Osteoblast (primary cell): Measurements from ENCODE around the gene CTBP2. TPM values are rescaled to one million over a fixed set of nuclear protein-coding genes. Genes with fewer than 3 reads are reported as not detected.

Experiments
- DNase-seq: peaks from one replicate; pipeline ENCODE4 v3.0.0; 2011; ENCODE audit warnings: low spot score, mixed read lengths; ENCODE audit not compliant: insufficient read length; ENCODE audit errors: missing footprints
- H2AFZ ChIP-seq: 2 replicates; pipeline ENCODE4 v1.6.0; 2011; ENCODE audit warnings: mild to moderate bottlenecking, low read length
- H3K27ac ChIP-seq: 2 replicates; pipeline ENCODE4 v1.5.1; 2011; ENCODE audit warnings: mild to moderate bottlenecking, low read depth, low read length, moderate library complexity
- H3K27me3 ChIP-seq: 2 replicates; pipeline ENCODE4 v1.6.0; 2012; ENCODE audit warnings: mild to moderate bottlenecking, control low read depth, inconsistent platforms, low read length, moderate library complexity; ENCODE audit not compliant: insufficient read depth
- H3K36me3 ChIP-seq: 2 replicates; pipeline ENCODE4 v1.5.1; 2011; ENCODE audit warnings: mild to moderate bottlenecking, low read length, control low read depth, moderate library complexity; ENCODE audit not compliant: insufficient read depth
- H3K4me1 ChIP-seq: 2 replicates; pipeline ENCODE4 v1.5.1; 2011; ENCODE audit warnings: mild to moderate bottlenecking, low read length, control low read depth, moderate library complexity; ENCODE audit not compliant: insufficient read depth
- H3K4me2 ChIP-seq: 2 replicates; pipeline ENCODE4 v1.6.0; 2011; ENCODE audit warnings: mild to moderate bottlenecking, low read length; ENCODE audit not compliant: insufficient read depth
- H3K4me3 ChIP-seq: fragments of 200-600 bp; sonication (generic); 3 replicates; pipeline ENCODE4 v1.5.1; 2012; ENCODE audit warnings: mild to moderate bottlenecking, low read length, inconsistent platforms; ENCODE audit not compliant: insufficient read depth
- H3K79me2 ChIP-seq: 2 replicates; pipeline ENCODE4 v1.6.0; 2012; ENCODE audit warnings: mild to moderate bottlenecking, low read length, control low read depth, inconsistent platforms; ENCODE audit not compliant: insufficient read depth
- H3K9me3 ChIP-seq: 2 replicates; pipeline ENCODE4 v1.5.1; 2011; ENCODE audit warnings: low read depth, low read length, control low read depth
- H4K20me1 ChIP-seq: 2 replicates; pipeline ENCODE4 v1.6.0; 2012; ENCODE audit warnings: mild to moderate bottlenecking, low read length, control low read depth; ENCODE audit not compliant: insufficient read depth
- total RNA-seq: library from RNA; depleted of rRNA; stranded (reverse); fragments of >200 nt; gene quantifications from 2 replicates; pipeline ENCODE4 v1.2.3, GENCODE V29; 2012
- TF ChIP-seq, protein P1 (sequence below): IDR thresholded peaks from 2 replicates; pipeline ENCODE4 v1.5.1; 2011; ENCODE audit warnings: mild to moderate bottlenecking, low read depth, low read length, moderate library complexity; ENCODE audit errors: extremely low read depth

Gene CTBP2
- total RNA-seq, 1 donor: 65.9 TPM

DNA sequence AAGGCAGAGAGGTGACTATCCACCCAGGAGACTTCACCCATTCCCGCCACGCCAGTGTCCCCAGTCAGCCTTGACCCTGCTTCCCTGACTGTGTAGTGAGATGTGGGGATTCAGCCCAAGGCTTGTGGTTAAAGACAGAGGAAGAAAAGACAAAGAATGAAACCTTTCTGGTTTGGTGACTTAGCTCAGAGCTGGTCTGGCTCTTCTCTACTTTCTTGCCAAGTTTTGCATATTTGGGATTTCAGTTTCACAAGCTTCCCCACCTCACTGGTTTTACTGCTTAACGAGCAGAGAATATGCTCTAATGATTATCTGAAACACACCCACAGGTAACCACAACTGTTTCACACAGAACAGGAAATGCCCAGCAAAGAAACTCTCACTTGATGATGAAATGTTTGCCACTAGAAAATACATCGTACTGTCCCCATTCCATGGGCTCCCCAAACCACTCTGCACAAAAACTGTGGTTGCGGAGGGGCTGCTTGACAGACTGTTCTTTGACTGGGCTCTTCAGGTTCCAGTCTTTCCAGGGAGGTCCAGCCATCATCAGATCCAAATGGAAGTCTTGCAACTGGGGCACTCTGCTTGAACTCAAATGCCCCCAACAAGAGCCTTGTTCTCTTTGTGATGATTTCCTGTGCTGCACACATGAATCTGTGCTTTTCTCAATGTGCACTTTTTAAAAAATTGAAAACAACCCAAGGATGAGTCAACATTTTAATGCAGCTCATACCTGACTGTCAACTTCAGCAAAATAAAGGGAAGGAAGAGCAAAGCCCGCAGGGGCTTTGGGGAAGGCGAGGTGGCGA lies 95.5 kb downstream of the CTBP2 start:
- TF ChIP-seq, protein P1, sequence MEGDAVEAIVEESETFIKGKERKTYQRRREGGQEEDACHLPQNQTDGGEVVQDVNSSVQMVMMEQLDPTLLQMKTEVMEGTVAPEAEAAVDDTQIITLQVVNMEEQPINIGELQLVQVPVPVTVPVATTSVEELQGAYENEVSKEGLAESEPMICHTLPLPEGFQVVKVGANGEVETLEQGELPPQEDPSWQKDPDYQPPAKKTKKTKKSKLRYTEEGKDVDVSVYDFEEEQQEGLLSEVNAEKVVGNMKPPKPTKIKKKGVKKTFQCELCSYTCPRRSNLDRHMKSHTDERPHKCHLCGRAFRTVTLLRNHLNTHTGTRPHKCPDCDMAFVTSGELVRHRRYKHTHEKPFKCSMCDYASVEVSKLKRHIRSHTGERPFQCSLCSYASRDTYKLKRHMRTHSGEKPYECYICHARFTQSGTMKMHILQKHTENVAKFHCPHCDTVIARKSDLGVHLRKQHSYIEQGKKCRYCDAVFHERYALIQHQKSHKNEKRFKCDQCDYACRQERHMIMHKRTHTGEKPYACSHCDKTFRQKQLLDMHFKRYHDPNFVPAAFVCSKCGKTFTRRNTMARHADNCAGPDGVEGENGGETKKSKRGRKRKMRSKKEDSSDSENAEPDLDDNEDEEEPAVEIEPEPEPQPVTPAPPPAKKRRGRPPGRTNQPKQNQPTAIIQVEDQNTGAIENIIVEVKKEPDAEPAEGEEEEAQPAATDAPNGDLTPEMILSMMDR: no peak
- peak overlapping the region; percentile 67 for H3K27ac ChIP-seq
- H3K4me3 ChIP-seq: peak overlapping the region; percentile 14
- H3K27me3 ChIP-seq: no peaks in the 10 kb centered on the region
- peaks cover 39% of the 10 kb centered on the region for H3K4me1 ChIP-seq
- H2AFZ ChIP-seq: no peak overlapping the region
- H3K79me2 ChIP-seq: peaks cover 77% of the 10 kb centered on the region
- no peaks in the 10 kb centered on the region for H3K9me3 ChIP-seq
- H3K36me3 ChIP-seq: peaks cover 6% of the 10 kb centered on the region
- peak overlapping the region; percentile 64 for H3K4me2 ChIP-seq
- peaks cover 41% of the 10 kb centered on the region for H4K20me1 ChIP-seq
- DNase-seq: peak; percentile 88

DNA sequence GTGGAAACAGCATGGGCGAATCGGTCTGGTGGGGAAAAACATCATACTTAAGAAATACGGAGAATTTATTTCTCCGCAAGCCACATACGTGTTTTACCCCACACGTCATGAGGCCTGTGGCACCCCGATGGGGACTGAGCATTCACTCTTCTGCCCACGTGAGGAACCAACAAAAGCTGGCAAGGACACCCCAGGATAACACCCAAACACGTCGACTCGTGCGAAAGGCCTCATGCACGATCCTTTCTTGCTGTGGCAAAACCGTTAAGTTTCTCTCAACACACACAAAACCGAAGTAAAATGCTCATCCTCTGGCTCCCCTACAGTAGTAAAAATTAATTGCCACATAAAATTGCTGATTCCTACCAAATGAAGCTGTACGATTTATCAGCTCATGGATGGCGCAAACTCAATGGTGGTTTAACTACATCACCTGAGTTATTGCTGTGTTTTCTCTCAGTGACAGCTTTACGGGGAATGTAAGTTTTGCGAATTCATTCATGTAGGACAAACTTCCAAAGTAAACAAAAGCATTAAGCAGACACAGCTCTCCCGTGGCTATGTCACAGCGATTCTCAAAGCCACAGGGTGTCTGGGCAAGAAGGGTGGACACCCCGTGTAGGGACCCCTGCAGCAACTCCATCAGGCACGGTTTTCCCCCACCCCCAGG lies 97.0 kb downstream of the CTBP2 start:
- peak overlapping the region; percentile 67 for H3K27ac ChIP-seq
- no peak overlapping the region for H3K4me2 ChIP-seq
- H3K9me3 ChIP-seq: no peaks in the 10 kb centered on the region
- peaks cover 42% of the 10 kb centered on the region for H4K20me1 ChIP-seq
- no peak overlapping the region for H2AFZ ChIP-seq
- no peaks in the 10 kb centered on the region for H3K27me3 ChIP-seq
- H3K79me2 ChIP-seq: peaks cover 77% of the 10 kb centered on the region
- H3K36me3 ChIP-seq: no peaks in the 10 kb centered on the region
- peaks cover 45% of the 10 kb centered on the region for H3K4me1 ChIP-seq
- TF ChIP-seq, protein P1: no peak
- no peak for DNase-seq
- H3K4me3 ChIP-seq: no peak overlapping the region

DNA sequence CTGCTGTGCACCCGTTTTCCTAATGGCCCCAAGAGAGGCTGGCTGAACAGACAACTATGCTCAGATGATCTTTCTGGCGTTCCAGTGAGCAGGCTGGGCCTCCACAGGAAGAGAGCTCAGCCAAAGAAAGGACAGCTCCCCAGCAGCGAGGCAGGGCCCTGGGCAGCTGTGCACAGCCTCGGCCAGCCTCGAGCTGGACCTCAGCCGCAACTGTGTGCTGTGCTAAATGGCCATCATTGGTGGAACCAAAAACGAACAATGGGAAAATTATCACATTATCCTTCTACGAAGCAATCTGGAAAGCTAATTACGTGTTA lies 97.5 kb downstream of the CTBP2 start:
- Histone ChIP-seq H3K36me3 (no peaks in the 10 kb centered on the region), H3K4me1 (peaks cover 46% of the 10 kb centered on the region), H3K4me2 (no peak overlapping the region)

More for the DNA sequence above, 97.5 kb downstream of the CTBP2 start:
- no peak overlapping the region for H2AFZ ChIP-seq
- H3K9me3 ChIP-seq: no peaks in the 10 kb centered on the region
- H4K20me1 ChIP-seq: peaks cover 42% of the 10 kb centered on the region
- H3K27me3 ChIP-seq: no peaks in the 10 kb centered on the region
- H3K79me2 ChIP-seq: peaks cover 77% of the 10 kb centered on the region
- H3K4me3 ChIP-seq: no peak overlapping the region
- H3K27ac ChIP-seq: peak overlapping the region; percentile 15
- DNase-seq: no peak
- TF ChIP-seq, protein P1: no peak
